Skin of body (tissue), 2 donors: Measurements from ENCODE around the gene ALG1. TPM values are rescaled to one million over a fixed set of nuclear protein-coding genes. Genes with fewer than 3 reads are reported as not detected.
"Not testable (repeated sequence)": the region's sequence is repeated elsewhere in the genome, so short reads cannot be mapped to it uniquely, and the experiment has no call there.

ENCODE experiments used
- DNase-seq: peaks from one replicate; lab custom pipeline; 2025; lab: John Stamatoyannopoulos, UW
- total RNA-seq: library from RNA; depleted of rRNA; stranded (reverse); fragments of >200 nt; gene quantifications from one replicate; pipeline ENCODE4 v1.2.3, GENCODE V29; 2014

The ALG1 gene
- total RNA-seq, 1 donor from 2014 or later = 10.0 TPM

DNA sequence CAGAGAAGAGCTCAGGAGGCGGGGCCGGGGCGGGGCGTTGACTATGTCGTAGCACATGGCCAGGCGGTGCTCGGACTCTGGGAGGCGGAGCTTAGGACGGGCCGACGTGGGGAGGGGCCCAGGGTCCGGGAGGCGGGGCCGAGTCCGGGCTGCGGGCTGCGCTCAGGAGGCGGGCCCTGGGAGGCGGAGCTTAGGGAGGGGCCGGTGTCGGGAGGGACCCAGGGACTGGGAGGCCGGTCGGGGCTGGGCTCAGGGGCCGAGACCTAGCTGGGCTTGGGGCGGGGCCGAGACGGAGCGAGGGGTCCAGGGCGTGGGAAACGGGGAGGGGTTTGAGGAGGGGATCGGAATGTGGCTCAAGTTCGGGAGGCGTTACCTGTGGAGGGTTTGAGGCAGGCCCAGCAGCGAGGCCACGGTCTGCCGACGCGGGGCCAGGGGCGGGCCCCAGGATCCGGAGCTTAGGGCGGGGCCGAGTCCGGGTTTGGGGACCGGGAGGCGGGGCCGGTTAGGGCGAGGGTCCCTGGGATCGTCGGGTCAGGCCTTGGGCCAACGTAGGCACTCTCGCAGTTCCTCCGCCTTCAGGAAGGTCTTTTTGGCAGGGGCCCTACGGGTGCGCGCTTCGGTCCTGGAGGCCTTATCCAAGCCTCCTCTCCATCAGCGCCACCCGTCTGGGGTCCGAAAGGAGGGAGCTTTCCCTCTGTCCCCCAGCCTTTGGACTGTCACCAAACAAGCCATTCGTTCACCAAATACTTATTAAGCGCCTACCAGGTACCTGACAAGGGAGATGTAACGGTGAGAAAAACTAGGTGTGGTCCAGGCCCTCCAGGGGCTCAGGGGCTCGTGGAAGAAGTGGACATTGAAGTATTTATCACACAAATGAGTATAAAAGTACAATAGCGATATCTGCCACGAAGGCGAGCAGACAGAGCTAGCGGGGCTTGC lies 26.8 kb downstream of the ALG1 start:
- not testable (repeated sequence) for DNase-seq

DNA sequence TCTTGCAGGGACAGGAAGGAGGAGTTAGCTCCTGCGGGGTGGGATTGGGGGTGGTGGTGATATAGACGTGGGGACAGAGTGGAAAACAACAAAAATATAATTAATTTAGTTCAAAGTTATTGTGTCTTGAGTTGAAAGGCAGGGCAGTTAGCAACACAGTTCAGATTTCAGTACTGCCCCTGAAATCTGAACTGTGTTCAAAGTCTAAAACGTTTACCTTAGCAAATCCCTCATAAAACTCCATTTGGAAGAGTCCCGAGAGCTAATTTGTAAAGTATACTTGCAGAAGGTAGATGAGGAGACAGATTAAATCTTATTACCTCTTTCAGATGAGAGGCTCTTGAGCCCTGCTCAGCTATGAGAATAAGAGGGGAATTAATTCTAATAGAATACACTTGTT lies 27.5 kb downstream of the ALG1 start:
- DNase-seq = not testable (repeated sequence)

DNA sequence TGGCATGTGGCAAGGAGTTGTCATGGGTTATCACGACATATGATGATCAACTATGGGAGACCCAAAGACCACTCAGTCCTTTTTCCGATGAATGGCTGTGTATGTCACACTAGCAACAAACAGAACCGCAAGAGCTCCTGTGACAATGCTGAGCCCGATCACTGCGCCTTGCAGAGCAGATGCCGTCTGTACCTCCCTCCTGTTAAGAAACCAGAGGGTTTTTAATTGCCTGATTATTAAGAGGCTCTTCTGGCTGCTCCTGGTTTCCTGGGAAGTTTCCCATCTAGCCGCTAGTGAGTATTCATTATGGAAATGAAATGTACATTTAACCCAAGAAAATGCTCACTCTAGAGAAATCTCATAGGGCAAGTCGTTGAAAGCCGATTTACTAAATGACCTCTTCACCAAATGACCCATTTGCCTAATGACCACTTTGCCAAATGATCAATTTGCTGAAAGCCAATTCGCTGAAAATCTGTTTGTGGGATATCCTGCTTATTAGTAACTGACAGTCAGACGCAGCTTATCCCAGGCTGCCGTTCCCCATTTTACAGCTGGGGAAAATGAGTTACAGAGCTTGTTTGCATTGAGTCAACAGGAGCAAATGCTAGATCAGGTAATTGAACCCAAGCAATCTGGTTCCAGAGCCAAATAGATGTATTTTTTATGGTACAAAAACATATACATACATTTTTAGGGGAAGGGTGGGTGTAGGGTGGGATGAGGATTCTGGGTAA lies 31.8 kb downstream of the ALG1 start:
- DNase-seq = not testable (repeated sequence)

DNA sequence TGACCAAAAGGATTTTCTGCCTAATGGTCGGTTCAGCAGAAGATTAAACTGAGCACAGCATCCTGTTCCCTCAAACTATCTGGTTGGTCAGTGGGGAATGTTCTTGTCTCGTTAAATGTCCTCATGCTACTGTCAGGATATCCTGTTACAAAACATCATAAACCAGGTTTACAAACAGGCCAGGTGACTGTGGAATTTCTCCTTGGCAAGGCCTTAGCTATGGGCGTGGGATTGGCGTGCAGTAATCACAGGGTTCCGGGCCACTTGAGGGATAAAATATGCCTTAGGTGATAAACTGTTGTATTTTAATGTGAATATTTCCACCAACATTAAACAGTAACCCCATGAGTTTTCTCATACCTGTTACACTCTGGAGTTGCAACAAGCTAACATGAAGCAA lies 33.4 kb downstream of the ALG1 start:
- not testable (repeated sequence) for DNase-seq

DNA sequence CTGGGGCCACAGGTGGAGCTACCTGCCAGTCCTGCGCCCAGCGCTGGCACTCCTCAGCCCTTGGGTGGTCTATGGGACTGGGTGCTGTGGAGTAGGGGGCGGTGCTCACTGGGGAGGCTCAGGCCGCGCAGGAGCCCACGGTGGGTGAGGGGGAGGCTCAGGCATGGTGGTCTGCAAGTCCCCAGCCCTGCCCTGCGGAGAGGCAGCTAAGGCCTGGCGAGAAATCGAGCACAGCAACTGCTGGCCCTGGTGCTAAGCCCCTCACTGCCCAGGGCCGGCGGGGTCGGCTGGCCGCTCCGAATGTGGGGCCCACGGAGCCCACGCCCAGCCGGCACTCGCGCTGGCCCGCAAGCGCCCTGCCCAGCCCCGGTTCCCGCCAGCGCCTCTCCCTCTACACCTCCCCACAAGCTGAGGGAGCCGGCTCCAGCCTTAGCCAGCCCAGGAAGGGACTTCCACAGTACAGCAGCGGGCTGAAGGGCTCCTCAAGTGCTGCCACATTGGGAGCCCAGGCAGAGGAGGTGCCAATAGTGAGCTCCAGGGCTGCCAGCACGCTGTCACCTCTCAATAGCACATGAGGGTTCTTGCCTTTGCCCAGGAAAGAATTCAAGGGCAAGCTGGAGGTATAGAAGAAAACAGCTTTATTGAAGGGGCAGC lies 37.0 kb downstream of the ALG1 start:
- no peak for DNase-seq

DNA sequence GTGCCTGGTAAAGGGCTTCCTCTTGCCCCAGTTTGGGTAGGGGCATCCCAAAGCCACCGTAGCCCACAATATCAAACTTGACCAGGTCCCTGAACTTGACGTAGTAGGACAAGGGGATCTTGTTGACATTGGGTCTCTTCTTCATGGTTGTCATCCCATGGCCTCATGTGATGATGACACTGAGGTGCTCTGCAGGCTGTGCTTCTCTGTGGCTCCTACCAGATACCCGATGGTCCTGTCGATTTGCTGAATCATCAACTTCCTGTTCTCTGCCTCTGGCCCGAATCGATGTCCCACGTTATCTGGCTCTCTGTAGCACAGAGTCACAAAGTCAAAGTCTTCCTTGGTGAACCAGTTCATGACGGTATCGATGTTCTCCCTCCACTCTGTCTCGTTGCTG lies 39.3 kb downstream of the ALG1 start:
- DNase-seq = not testable (repeated sequence)

DNA sequence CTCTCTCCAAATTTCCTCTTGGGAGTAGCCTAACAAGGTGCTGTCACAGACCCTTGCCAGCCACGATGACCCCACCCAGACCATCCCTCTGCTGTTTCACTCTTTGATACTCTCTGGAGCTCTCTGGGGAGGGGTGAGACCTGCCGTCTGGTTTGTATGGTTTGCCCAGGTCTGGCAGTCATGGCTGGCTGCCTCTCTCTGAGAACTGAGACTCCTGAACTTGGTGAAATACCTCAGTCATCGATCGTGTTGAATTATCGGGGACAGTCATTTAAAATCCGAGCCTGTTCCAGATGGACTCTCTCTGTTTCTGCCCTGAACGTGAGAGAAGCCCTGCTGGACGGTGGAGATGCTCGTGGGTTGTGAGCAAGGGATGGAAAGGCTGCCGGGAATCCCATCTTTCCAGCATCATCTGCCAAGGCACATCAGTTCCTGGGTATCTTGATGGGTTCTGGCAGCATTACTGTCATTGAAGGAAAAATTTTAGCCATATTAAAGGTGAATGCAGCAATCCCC lies 45.2 kb downstream of the ALG1 start:
- not testable (repeated sequence) for DNase-seq

DNA sequence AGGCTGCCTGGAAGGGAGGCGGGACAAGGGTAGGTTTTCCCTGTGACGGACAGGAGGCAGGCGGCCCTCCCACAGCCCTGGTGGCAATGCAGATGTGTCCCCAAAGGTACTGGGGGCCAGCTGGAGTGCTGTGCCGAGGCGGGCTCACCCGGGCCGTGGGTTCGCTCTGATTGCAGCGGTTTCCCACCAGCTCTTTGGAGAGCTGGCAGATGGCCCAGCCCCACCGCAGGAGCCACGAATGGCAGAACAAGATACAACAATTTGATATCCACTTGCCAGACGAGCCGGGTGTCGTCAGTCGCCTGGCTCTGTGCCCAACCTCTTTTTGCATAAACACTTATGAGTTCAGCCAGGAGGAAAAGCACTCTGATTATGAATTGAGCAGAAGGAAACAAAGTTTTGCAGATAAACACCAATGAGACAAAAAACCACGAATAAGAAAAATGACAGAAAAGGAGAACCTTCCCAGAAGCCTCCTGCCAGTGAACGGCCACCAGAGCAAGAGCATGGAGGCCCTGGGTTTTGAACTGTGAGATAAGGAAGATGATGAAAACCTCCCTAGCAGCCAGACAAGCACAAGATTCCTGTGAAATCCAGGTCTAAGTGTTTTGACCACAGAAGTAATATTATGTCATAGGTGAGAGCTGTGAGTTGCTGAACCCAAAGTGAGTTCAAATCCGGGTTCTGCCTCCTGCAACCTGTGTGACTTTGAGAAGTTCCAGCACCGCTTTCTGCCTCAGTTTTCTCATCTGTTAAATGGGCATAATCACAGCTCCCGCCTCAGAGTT lies 45.9 kb downstream of the ALG1 start:
- not testable (repeated sequence) for DNase-seq

DNA sequence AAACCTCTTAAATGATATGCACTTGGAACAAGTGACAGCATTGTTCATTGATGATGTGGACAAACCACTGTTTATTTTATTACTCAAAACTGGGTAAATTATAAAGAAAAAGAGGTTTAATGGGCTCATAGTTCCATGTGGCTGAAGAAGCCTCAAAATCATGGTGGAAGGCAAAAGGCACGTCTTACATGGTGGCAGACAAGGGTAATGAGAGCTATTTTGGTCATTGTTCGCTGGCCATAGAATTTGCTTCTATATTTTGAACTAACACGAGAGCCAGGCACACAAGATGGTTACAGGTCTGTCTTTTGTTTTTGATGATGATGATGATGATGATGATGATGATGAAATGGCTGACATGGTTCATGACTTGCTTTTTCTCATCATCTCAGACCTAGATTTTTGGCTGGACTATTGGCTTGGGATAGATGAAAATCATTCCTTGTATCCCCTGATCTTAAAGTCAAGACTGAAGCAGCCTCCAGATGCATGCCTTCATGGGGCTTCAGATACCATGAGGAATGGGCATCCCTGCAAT lies 59.9 kb downstream of the ALG1 start:
- not testable (repeated sequence) for DNase-seq

DNA sequence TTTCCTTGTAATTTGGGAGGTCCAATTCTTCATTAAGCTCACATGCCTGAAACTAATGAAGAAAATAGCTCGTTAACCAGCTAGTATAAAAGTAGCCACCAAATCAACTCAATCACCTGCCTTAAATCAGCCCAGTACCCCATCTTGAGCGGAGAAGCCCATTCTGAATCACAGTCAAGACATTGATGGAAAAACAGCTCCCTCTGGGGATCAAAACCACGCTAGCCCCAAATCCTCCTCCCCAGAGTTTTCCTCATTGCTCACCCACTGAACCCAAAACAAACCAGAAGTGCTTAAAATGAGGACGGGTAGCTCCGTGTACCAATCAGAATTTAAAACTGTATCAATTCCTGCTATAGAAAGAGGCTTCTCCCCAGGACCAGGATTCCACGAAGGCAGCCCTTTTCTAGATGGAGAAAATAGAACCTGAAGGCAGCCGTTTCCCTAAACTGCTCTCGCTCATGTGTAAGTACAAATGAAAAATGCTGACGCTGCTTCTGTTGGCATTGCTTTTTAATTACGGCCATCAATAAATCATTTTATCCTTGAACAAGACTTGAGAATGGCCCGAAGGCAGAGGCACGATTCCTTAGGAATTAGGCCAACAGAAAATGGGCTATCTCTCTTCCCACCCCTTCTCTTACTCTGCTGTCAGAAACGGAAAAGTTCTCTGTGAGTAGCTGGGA lies 61.4 kb downstream of the ALG1 start:
- DNase-seq = not testable (repeated sequence)

DNA sequence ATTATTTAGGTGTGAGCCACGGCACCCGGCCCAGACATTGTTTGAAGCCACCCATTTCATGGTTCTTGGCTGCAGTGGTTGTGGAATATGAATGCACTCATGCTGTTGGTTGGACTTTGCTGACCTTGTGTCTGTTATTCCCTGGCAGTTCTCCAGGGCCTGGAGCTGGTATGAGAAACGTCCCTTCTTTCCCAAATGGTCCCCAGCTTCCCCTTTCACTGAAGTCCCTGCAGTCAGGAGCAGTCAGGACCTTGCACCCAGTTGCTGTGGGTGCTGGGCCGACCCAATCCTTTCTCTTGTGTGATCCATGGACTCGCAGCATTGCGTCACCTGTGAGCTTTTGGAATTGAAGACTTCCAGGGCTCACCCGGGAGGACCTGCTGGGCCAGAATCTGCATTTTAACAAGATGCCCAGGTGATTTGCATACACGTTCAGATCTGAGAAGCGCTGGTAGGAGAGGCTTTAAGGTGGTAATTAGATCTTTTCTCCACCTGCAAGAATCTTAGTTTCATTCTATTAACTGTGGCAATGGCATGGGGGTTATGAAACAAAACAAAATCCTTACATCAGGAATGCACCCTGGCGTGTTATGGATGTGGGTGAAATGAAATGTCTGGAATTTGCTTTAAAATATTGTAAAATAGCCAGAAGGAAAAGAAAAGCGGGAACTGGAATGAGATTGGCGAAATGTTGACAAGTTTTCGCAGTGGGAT lies 63.3 kb downstream of the ALG1 start:
- DNase-seq = not testable (repeated sequence)

Other genes starting within 250 kb of the ALG1 start
- gene GLYR1, start 224.6 kb upstream of the ALG1 start, total RNA-seq = 35.1 TPM
- 23.5 TPM for gene UBN1, start 224.4 kb upstream of the ALG1 start, total RNA-seq
- 69.8 TPM for gene PPL, start 134.7 kb upstream of the ALG1 start, total RNA-seq
- 0.49 TPM for gene SEC14L5, start 113.5 kb upstream of the ALG1 start, total RNA-seq
- 4.0 TPM for gene NAGPA, start 37.9 kb upstream of the ALG1 start, total RNA-seq
- 2.0 TPM for gene C16orf89, start 5.9 kb upstream of the ALG1 start, total RNA-seq
- 3.6 TPM for gene EEF2KMT, start 26.0 kb downstream of the ALG1 start, total RNA-seq